GM19193 (cell line): Measurements from ENCODE around the gene HOXB2.

Experiments used
- POLR2A ChIP-seq: IDR thresholded peaks from 4 replicates; pipeline ENCODE4 v1.6.1; 2011; ENCODE audit not compliant: insufficient read depth, insufficient read length; ENCODE audit errors: extremely low read depth

The HOXB2 gene

DNA sequence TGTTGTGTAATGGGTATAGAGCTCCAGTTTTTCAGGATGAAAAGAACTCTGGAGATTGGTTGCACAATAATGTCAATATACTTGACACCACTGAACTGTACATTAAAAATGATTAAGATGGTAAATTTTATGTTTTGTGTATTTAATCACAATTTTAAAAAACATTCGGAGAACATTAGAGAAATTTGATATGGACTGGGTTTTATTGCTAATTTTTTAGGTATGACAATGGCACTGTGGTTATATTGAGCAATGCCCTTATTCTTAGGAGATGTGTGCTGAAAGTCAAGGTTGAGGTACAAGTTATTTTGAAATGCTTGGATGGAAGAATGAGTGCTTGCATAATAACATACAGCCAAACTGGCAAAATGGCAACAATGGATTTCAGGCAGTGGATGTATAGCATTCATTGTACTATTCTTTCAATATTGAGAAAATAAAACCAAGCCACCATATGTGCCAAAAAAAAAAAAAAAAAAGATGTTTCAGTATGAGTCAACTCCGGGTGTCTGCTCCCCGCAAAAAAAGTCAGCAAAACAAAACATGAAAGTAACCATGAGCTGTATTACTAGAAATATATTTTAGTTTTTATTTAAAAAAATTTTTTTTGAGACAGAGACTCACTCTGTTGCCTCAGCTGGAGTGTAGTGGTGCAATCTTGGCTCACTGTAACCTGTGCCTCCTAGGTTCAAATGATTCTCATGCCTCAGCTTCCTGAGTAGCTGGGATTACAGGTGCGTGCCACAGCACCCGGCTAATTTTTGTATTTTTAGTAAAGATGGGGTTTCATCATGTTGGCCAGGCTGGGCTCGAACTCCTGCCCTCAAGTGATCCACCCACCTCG is 33.9 kb downstream of the HOXB2 start:
- no peak for TF ChIP-seq POLR2A

DNA sequence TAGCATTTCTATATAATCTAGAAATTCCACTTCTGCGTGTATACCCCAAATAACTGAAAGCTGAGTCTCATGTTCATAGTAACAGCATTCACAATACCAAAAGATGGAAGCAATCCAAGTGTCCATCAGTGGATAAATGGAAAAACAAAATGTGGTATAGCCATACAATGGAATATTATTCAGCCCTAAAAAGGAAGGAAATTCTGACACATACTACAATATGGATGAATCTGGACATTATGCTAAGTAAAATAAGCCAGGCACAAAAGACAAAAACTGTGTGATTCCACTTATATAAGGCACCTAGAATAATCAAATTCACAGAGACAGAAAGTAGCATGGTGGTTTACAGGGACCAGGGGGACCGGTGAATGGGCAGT is 34.5 kb downstream of the HOXB2 start:
- TF ChIP-seq POLR2A = no peak

DNA sequence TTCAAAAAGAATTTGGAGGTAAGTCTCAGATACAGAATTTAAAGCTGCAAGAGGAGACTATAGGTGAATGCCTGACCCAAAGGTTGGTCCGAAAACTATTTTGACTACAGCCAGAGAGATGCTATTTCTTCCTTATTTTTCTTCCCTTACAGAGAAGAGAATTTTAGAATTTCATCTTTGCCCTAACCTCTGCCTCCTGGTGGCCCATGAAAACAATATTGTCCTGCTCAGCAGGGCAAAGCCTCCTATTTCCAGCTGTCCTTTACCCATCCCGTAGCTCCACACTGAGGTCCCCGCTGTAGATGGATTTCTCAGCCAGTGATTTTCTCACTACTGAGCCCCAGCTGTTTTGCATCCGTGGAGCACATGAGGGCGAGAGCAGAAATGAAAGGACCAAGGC is 38.7 kb downstream of the HOXB2 start:
- no peak for TF ChIP-seq POLR2A

DNA sequence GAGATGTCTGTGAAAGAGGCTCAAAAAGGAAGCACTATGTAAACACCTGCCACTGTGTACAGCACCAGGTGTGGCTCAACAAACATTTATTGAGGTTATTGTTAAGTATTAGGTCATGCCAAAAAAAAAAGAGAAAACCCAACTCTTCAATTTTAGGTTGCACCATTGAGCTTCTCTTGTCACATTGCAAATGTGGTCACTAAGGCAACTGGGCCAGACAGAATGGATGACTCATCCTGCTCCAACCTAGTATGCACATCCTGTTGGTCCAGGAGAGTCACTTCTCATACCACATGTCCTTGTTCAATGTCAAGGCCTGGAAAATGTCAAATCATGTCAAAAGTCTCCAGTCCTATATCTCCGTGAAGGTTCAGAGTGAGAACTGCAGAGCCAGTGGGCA is 39.1 kb downstream of the HOXB2 start:
- no peak for TF ChIP-seq POLR2A

DNA sequence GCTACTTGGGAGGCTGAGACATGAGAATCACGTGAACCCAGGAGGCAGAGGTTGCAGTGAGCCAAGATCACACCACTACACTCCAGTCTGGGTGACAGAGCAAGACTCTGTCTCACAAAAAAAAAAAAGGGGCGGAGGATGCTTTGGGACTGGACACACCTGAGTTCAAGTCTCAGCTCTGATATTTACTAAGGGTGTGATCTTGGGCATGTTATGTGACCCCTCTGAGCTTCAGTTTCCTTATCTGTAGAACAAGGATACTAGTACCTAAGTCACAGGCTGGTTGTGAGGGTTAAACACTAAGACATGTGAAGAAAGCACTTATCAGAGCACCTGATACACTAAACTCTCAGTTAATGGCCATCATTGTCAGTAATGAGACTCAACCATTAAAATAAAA is 40.0 kb downstream of the HOXB2 start:
- no peak for TF ChIP-seq POLR2A

DNA sequence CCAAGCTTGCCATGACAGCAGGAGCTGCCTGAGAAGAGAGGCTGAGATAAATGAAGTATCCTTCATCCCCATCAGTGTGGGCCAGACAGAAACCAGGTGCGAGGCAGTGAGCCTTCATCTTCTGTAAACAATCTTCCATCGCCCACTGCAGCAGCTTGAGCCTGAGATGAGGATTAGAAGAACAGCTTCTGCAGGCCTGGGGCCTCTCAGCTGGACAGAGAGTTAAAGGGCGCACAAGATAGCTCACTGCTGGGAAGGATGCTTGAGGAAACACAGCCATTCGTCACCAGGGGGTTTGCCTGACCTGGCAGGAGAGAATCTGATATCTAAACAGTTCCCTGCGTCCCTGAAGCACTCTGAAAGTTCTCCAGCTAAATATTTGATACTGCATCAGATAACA is 41.2 kb downstream of the HOXB2 start:
- TF ChIP-seq POLR2A = no peak

DNA sequence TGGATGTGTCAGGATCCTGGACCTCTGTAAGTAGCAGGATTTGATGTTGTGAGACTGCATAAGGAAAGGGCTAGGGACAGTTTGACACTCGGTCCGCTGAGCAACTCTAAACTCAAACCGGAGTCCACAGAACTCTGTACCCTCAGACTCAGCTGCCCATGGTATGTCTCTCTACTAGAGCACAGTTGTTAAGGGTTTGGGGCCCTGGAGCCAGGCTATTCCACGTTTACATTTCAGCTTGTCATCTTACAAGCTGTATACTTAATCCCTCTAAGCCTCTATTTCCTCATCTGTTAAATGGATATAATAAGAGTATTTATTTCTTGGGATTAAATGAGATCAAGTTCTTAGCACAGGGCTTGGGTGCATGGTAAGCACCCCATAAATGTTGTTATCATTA is 42.0 kb downstream of the HOXB2 start:
- no peak for TF ChIP-seq POLR2A

DNA sequence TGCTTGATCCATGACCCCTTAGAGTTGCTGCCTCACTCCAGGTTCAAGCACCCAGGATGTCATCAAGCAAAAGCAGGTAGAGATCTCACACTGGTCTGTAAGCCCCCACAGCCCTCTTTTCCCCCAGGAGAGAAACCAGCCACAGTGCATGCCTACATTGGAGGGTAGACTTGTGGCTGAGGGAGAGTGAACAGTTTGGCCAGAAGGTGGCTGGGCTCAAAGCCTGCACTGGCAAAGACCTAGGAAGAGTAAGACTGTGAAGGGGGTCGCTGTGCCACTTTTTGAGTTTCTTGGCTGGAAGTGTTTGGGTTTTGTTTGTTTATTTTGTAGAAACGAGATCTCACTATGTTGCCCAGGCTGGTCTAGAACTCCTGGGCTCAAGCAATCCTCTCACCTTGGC is 42.6 kb downstream of the HOXB2 start:
- TF ChIP-seq POLR2A = no peak

DNA sequence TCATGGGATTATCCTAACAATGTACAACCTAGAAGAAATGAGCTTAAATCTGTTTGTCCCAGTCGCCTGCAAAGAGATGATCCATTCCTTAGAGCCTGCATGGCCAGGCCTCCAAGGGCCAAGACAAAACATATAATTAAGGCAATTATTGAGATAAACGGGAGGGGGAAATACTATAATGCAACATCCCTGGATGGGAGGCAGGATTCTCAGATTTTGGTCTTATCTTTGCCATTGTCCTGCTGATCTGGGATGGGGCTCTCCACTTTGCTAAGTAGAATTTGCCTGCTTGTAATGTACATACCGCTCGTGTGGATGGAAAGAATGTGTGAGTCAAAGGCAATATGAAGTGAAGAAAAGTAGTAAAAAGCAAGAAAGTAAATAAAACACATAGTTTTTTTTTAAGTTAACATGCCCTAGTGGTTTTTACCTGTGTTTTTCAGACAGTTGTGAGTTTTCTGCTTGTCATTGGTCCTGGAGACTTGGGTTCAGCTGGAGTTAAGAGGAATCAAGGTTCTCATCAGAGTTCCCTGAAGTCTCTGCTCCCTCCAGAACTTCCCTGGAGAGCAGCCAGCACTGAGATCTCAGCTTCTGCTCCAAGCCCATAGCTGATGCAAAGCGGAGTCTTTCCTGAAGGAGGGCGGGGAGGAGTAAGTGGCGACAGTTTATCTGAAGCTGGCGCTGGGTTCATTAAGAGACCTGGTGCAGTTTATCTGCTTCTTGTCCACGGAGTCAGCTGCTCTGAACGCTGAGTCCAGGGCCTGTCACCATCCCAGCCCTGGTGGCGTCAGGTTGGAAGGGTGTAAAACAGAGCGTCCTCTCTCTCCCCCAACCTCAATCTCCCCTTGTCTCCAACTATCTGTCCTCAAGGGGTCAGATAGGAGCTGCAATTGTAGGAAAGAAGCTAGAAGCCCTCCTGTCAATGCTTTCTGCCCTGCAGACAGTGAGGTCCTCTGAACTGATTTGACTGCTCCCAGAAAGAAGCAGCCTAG is 44.2 kb downstream of the HOXB2 start:
- no peak for TF ChIP-seq POLR2A

DNA sequence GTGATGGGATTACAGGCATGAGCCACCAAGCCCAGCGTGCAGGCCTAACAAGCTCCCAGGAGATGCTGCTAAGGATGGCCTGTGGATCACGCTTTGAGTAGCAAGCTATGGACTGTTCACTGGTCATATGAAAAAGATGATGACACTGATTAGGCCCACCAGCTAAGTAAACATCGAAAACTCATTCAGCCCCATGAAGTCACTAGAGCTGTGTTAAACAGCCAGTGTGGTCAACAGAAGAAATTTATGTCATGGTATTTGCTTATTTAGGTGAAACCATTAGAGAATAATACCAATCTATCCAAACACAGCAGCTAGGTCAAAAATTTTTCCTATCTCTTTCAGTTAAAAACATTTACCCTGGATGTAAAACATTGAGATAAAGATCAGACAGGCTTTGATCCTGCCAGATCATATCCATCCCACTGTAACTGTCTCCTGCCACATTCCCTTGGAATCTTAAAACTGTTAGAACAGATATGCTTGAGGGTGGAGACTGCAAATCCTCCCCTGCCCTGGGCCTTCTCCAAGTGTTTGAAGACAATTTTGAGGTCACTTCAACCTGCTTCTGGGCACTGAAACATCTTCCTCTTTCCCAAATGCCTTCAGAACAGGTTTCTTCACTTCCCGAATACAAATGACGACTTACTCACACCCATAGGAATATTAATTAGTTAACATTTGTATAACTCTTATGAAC is 45.0 kb downstream of the HOXB2 start:
- TF ChIP-seq POLR2A = no peak

DNA sequence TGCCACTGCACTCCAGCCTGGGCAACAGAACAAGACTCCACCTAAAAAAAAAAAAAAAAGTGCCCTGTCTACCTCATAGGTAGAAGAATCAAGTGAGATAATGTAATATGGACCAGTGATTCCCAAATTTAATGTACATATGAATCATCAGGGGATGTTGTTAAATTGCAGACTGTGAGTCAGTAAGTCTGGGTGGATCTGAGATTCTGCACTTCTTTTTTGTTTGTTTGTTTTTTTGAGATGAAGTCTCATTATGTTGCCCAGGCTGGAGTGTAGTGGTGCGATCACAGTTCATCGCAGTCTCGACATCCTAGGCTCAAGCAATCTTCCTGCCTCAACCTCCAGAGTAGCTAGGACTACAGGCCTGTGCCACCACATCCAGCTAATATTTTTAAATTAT is 45.7 kb downstream of the HOXB2 start:
- no peak for TF ChIP-seq POLR2A

DNA sequence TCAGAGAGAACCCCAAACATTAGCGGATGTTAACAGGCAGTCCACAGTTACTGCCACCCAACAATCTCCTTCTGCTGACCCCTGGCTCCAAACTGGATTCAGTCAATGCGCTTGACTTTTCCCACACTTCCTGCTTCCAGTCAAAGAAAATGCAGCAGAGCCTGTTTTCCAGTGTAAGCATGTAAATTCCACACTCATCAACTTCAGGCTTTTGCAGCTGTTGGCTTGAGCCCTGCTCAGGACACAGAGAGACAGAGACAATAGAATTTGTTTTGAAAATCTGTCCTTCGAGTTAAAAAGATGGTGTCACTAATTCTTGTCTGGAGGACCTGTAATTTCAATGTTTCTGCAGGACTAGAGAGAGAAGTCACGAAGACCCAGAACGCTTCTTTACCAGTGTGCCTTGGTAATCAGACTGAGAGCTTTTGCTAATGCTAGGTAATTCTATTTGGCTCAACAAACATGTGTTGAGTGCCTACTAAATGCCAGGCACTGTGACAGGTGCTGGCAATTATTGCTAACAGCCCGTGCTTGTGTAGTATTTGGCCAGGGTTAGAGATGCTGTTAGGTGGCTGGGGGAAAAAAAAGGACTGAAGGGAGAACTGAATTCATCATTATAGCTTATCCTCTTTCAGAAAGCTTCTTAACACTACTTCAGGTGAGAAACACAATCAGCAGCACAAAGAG is 46.6 kb downstream of the HOXB2 start:
- no peak for TF ChIP-seq POLR2A

DNA sequence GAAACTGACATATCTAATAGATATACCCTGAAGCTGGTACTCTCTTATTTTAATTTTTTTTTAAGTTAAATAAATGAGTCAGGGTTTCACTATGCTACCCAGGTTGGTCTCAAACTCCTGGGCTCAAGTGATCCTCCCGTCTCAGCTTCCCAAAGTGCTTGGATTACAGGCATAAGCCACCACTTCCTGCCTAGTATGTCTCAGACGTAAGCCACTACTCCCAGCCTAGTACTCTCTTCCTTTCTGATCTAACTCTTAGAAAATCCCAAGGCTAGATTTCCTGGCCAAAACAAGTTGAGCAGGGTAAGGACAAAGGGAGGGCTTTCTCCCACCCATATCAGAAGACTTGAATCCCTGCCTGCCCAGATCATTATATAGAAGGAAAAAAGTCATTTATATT is 47.8 kb downstream of the HOXB2 start:
- no peak for TF ChIP-seq POLR2A

DNA sequence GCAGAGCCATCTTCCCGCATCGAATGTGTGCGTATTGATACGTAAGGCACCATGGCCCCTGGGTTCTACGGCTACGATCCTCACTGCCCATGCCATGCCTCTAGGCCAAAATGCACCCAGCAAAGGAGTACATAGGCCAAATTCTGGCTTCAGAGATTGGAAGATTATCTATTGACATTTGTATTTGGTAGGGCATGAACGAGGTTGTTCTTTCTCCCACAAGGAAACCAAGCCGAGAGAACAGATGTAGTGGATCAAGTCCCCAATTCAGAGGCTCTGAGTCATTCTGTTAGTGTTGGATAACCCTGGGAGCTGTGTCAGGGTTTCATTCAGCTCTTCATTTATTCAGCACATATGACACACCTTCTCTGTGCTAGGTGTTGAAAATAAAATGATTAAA is 50.6 kb downstream of the HOXB2 start:
- no peak for TF ChIP-seq POLR2A
